ENCODE data around the gene MPV17. TPM values are rescaled to one million over a fixed set of nuclear protein-coding genes. Genes with fewer than 3 reads are reported as not detected.

Gene MPV17
- total and polyA plus RNA-seq, 9 of the 15 experiments (the other 6 are each of a cell fraction or from before 2014, with no cell fraction given) = 54.7 to 140 (median 70.2) TPM

DNA sequence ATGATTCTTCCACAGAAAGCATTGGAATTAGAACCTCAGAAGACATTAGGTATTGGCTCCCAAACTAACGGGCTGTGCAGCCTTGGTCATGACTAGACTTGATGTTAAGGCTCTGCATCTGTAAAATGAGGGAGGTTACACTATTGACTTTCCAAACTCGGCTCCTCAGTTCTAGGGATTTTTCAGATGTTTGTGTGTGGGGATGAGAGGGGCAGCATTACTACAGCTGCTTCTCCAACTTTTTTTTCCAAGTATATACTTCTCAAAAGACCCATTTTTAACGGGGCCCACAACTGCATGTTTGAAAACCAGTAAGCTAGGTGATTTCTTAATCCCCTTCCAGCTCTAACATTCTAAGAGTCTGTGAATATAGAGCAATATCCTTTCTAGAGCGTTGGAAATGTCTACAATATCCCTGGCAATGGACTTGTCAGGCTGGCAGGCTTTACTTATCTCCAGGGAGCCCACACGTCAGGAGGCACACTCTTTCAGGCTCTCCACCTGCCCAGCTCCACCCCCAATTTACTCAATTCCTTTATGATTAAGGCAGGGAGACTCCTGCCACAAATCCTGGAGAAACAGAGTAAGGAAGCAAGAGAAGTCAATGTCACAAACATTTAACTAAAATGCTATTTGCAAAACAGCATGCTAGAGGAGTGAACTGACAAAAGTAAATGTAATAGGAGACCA is 844 bp upstream of the MPV17 start (continued):
- TF ChIP-seq SPI1 (IDR thresholded peaks at IDR 0.05; ENCODE audit: borderline replicate concordance, low read depth, low read length) = no peak
- no peak for TF ChIP-seq NCOR1 (IDR thresholded peaks at IDR 0.05)
- peak; percentile 45 for TF ChIP-seq CHD1 (IDR thresholded peaks at IDR 0.05; ENCODE audit: low read length)
- TF ChIP-seq, protein P1, sequence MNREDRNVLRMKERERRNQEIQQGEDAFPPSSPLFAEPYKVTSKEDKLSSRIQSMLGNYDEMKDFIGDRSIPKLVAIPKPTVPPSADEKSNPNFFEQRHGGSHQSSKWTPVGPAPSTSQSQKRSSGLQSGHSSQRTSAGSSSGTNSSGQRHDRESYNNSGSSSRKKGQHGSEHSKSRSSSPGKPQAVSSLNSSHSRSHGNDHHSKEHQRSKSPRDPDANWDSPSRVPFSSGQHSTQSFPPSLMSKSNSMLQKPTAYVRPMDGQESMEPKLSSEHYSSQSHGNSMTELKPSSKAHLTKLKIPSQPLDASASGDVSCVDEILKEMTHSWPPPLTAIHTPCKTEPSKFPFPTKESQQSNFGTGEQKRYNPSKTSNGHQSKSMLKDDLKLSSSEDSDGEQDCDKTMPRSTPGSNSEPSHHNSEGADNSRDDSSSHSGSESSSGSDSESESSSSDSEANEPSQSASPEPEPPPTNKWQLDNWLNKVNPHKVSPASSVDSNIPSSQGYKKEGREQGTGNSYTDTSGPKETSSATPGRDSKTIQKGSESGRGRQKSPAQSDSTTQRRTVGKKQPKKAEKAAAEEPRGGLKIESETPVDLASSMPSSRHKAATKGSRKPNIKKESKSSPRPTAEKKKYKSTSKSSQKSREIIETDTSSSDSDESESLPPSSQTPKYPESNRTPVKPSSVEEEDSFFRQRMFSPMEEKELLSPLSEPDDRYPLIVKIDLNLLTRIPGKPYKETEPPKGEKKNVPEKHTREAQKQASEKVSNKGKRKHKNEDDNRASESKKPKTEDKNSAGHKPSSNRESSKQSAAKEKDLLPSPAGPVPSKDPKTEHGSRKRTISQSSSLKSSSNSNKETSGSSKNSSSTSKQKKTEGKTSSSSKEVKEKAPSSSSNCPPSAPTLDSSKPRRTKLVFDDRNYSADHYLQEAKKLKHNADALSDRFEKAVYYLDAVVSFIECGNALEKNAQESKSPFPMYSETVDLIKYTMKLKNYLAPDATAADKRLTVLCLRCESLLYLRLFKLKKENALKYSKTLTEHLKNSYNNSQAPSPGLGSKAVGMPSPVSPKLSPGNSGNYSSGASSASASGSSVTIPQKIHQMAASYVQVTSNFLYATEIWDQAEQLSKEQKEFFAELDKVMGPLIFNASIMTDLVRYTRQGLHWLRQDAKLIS (CRISPR knock-in tag; IDR thresholded peaks at IDR 0.05) = peak; percentile 16; the same call in 1 of the 2 replicates
- TF ChIP-seq CCNT2 (IDR thresholded peaks at IDR 0.05; ENCODE audit: borderline replicate concordance, extremely low read depth, insufficient read length, low read depth, low read length) = no peak

Measured in K562 (cell line).